Body of pancreas (tissue), 4 donors: Measurements from ENCODE around the gene YOD1.

Source experiments
- POLR2A ChIP-seq, 3 donors: fragments of 450-650 bp; IDR thresholded peaks; one replicate each; pipeline ENCODE4 v1.6.1; 2016; ENCODE audit warnings: antibody characterized with exemption in 3 of 3, mild to moderate bottlenecking in 2 of 3
- TF ChIP-seq, protein P1 (sequence below), 7 experiments: fragments of 450-650 bp in 4 of 7; fragments of 200-600 bp in 3 of 7; sonication (generic) in 3 of 7; IDR thresholded peaks; one replicate each; pipeline ENCODE4 v1.5.1; 2016 to 2019; ENCODE audit warnings: antibody characterized with exemption in 7 of 7

DNA sequence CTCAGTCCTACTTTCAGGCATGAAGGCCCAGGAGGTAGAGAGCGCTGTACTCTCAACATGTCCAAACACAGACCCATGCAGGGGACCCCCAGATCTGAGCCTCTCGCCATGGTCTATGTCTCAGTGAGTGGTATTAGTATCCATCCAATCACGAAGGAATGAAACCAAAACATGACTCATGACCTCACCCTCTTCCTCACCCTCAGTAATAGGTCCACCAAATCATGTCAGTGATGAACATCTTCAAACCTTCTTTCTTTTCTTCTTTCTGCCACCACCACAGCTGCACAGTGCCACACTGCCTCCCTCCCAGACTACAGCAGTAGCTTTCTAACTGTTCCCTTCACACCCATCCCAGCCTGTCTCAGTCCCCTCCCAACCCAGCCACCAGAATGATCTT is 35.2 kb downstream of the YOD1 start:
- TF ChIP-seq, protein P1, sequence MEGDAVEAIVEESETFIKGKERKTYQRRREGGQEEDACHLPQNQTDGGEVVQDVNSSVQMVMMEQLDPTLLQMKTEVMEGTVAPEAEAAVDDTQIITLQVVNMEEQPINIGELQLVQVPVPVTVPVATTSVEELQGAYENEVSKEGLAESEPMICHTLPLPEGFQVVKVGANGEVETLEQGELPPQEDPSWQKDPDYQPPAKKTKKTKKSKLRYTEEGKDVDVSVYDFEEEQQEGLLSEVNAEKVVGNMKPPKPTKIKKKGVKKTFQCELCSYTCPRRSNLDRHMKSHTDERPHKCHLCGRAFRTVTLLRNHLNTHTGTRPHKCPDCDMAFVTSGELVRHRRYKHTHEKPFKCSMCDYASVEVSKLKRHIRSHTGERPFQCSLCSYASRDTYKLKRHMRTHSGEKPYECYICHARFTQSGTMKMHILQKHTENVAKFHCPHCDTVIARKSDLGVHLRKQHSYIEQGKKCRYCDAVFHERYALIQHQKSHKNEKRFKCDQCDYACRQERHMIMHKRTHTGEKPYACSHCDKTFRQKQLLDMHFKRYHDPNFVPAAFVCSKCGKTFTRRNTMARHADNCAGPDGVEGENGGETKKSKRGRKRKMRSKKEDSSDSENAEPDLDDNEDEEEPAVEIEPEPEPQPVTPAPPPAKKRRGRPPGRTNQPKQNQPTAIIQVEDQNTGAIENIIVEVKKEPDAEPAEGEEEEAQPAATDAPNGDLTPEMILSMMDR (IDR thresholded peaks at IDR 0.05), result no peak
- TF ChIP-seq POLR2A (IDR thresholded peaks at IDR 0.05), result no peak
